ENCODE measurements around the gene SCYL1.
"Not testable (repeated sequence)": the region's sequence is repeated elsewhere in the genome, so short reads cannot be mapped to it uniquely, and the experiment has no call there.

SCYL1 gene

GRCh38 chr11:65505466-65506289, 19.2 kb upstream of the SCYL1 start:
- no peak for DNase-seq (ENCODE audit: low read depth)

GRCh38 chr11:65506290-65506771, 18.6 kb upstream of the SCYL1 start:
- DNase-seq (ENCODE audit: low read depth), result no peak

- peak; percentile 82 for DNase-seq (ENCODE audit: low read depth)
Observed at GRCh38 chr11:65506772-65507505, 17.9 kb upstream of the SCYL1 start.

GRCh38 chr11:65512311-65512710, 12.6 kb upstream of the SCYL1 start:
- not testable (repeated sequence) for DNase-seq (ENCODE audit: low read depth)

GRCh38 chr11:65516135-65516968, 8.5 kb upstream of the SCYL1 start:
- no peak for DNase-seq (ENCODE audit: low read depth)

- not testable (repeated sequence) for DNase-seq (ENCODE audit: low read depth)
Observed at GRCh38 chr11:65518941-65519549, 5.8 kb upstream of the SCYL1 start.

- DNase-seq (ENCODE audit: low read depth), result not testable (repeated sequence)
Observed at GRCh38 chr11:65521777-65522521, 2.9 kb upstream of the SCYL1 start.

- DNase-seq (ENCODE audit: low read depth), result not testable (repeated sequence)
Observed at GRCh38 chr11:65522718-65523630, 1.9 kb upstream of the SCYL1 start.

GRCh38 chr11:65523631-65523968, 1.3 kb upstream of the SCYL1 start:
- DNase-seq (ENCODE audit: low read depth), result not testable (repeated sequence)

- no peak for DNase-seq (ENCODE audit: low read depth)
Observed at GRCh38 chr11:65524014-65524740, 706 bp upstream of the SCYL1 start.

- DNase-seq (ENCODE audit: low read depth), result peak; percentile 9
Observed at GRCh38 chr11:65525546-65526480, 930 bp downstream of the SCYL1 start.

GRCh38 chr11:65526744-65527143, 1.9 kb downstream of the SCYL1 start:
- DNase-seq (ENCODE audit: low read depth), result no peak

GRCh38 chr11:65528819-65529350, 4.0 kb downstream of the SCYL1 start:
- no peak for DNase-seq (ENCODE audit: low read depth)

GRCh38 chr11:65529475-65530156, 4.7 kb downstream of the SCYL1 start:
- DNase-seq (ENCODE audit: low read depth), result no peak

GRCh38 chr11:65530157-65530496, 5.2 kb downstream of the SCYL1 start:
- no peak for DNase-seq (ENCODE audit: low read depth)

GRCh38 chr11:65532388-65533064, 7.6 kb downstream of the SCYL1 start:
- no peak for DNase-seq (ENCODE audit: low read depth)

- no peak for DNase-seq (ENCODE audit: low read depth)
Observed at GRCh38 chr11:65535102-65535501, 10.2 kb downstream of the SCYL1 start.
